Testis (tissue), 2 donors: Measurements from ENCODE around the gene FBP1.

Experiments used
- CTCF ChIP-seq, 3 experiments: fragments of 450-650 bp in 2 of 3; fragments of 200-600 bp in 1 of 3; sonication (generic) in 1 of 3; IDR thresholded peaks; one replicate each; pipeline ENCODE4 v1.5.1; 2016 to 2019; ENCODE audit warnings: antibody characterized with exemption in 3 of 3, mild to moderate bottlenecking in 2 of 3, moderate library complexity in 1 of 3
- POLR2A ChIP-seq: fragments of 450-650 bp; IDR thresholded peaks from one replicate; pipeline ENCODE4 v1.6.1; 2017; ENCODE audit warnings: antibody characterized with exemption, mild to moderate bottlenecking, moderate library complexity

- TF ChIP-seq CTCF (IDR thresholded peaks at IDR 0.05) (no peak), POLR2A (no peak)
These were observed 54.8 kb downstream of the FBP1 start for GRCh38 chr9:94584555-94584954.
